GM12878 (cell line): ENCODE measurements around the gene ISCA2.

Experiments
- ATF2 ChIP-seq: IDR thresholded peaks from 2 replicates; pipeline ENCODE4 v1.6.1; 2012; ENCODE audit warnings: low read length, inconsistent platforms
- NFYA ChIP-seq: IDR thresholded peaks from 2 replicates; pipeline ENCODE4 v1.6.1; 2011; ENCODE audit warnings: low read depth, mild to moderate bottlenecking, low read length, improper control_type of control experiment, borderline replicate concordance
- POLR2A ChIP-seq: IDR thresholded peaks from 2 replicates; pipeline ENCODE4 v1.6.1; 2011; ENCODE audit warnings: low read depth, mild to moderate bottlenecking, low read length
- TCF3 ChIP-seq: IDR thresholded peaks from 2 replicates; pipeline ENCODE4 v1.6.1; 2012; ENCODE audit warnings: low read depth, mild to moderate bottlenecking, low read length, borderline replicate concordance; ENCODE audit not compliant: insufficient read depth
- USF2 ChIP-seq: IDR thresholded peaks from 2 replicates; pipeline ENCODE4 v1.6.1; 2011; ENCODE audit warnings: low read depth, low read length, improper control_type of control experiment, borderline replicate concordance

GRCh38 chr14:74538411-74539391 lies 45.1 kb downstream of the ISCA2 start:
- no peak for TF ChIP-seq ATF2
- TF ChIP-seq TCF3, result no peak
- TF ChIP-seq USF2, result no peak
- no peak for TF ChIP-seq NFYA
- TF ChIP-seq POLR2A, result no peak
